PC-3 (cell line): ENCODE results near the gene ODAD2.

Experiments
- CTCF ChIP-seq: fragments of 300-600 bp; sonication (generic); conservative IDR thresholded peaks from 2 replicates; pipeline ENCODE4 v1.5.1; 2017; ENCODE audit warnings: antibody characterized with exemption, low read depth, mild to moderate bottlenecking, low read length
- EZH2 ChIP-seq: fragments of 300-600 bp; sonication (generic); IDR thresholded peaks from one replicate; pipeline ENCODE4 v1.6.1; 2017; ENCODE audit warnings: antibody characterized with exemption, mild to moderate bottlenecking, low read length; ENCODE audit not compliant: unreplicated experiment

GRCh38 chr10:27816320-27816719 lies 182.6 kb downstream of the ODAD2 start:
- no peak for TF ChIP-seq CTCF
- no peak for TF ChIP-seq EZH2
